HCT116 (cell line): ENCODE data around the gene AFF1. TPM values are rescaled to one million over a fixed set of nuclear protein-coding genes. Genes with fewer than 3 reads are reported as not detected.

ENCODE experiments used
- ATAC-seq: fragments of 200-7000 bp; cut with Tn5 transposase; 2 replicates; pipeline ENCODE4 v1.9.1; 2020; ENCODE audit warnings: mild to moderate bottlenecking, moderate library complexity
- BruUV-seq: library from RNA; stranded (reverse); fragments of 400-500 nt; replicated peaks from 2 replicates; lab custom pipeline; 2021; lab: Mats Ljungman, UMichigan
- CTCF ChIA-PET: fragments of 300-600 bp; sonication (Branson Sonifier 250); formaldehyde crosslinking; loops from one replicate; lab custom pipeline; 2021; ENCODE audit warnings: antibody characterized with exemption; lab: Charles Lee
- POLR2A ChIA-PET: fragments of 300-600, 350-600 bp; sonication (Branson Sonifier 250); formaldehyde crosslinking; loops from one replicate; lab custom pipeline; 2021; ENCODE audit warnings: antibody characterized with exemption; lab: Charles Lee
- RAD21 ChIA-PET, 2 experiments: fragments of 300-600 bp; sonication (Branson Sonifier 250); formaldehyde crosslinking; loops; one replicate each; lab custom pipeline; 2023; ENCODE audit warnings: low total read pairs in 2 of 2; ENCODE audit not compliant: uncharacterized antibody in 2 of 2, unreplicated experiment in 2 of 2, low non-redundant PET in 1 of 2; lab: Charles Lee
- DNase-seq: peaks from one replicate; pipeline ENCODE4 v3.0.0-alpha.2; 2010; ENCODE audit warnings: low read depth, low spot score
- H2AFZ ChIP-seq: fragments of 200-600 bp; shearing (Covaris generic), sonication (generic); 2 replicates; pipeline ENCODE4 v1.6.1; 2017; ENCODE audit warnings: low read depth, mixed run types, mixed read lengths, antibody characterized with exemption, low read length; ENCODE audit not compliant: poor library complexity, severe bottlenecking
- H3K27ac ChIP-seq: 2 replicates; pipeline ENCODE4 v1.5.1; 2012; ENCODE audit warnings: low read depth, low read length
- H3K27me3 ChIP-seq: fragments of 200-600 bp; sonication (generic); 2 replicates; pipeline ENCODE4 v1.6.1; 2016; ENCODE audit warnings: mixed run types, low read length, mixed read lengths; ENCODE audit not compliant: insufficient read depth
- H3K36me3 ChIP-seq, 2 experiments: fragments of 200-500 bp in 1 of 2; fragments of 200-600 bp in 1 of 2; sonication (Bioruptor generic) in 1 of 2; sonication (generic) in 1 of 2; 2 replicates each; pipeline versions ENCODE4 v1.5.1 to v1.6.1; 2014 to 2016; ENCODE audit warnings: low read length in 2 of 2, inconsistent platforms in 1 of 2, mixed read lengths in 1 of 2, mixed run types in 1 of 2; ENCODE audit not compliant: insufficient read depth in 2 of 2, control insufficient read depth in 1 of 2
- H3K4me1 ChIP-seq, 2 experiments: fragments of 200-600 bp in 1 of 2; sonication (generic) in 1 of 2; 2 replicates each; pipeline versions ENCODE4 v1.5.1 to v1.6.1; 2012 to 2017; ENCODE audit warnings: low read length in 2 of 2, inconsistent platforms in 1 of 2, mild to moderate bottlenecking in 1 of 2, mixed read lengths in 1 of 2, mixed run types in 1 of 2, moderate library complexity in 1 of 2; ENCODE audit not compliant: insufficient read depth in 2 of 2, control insufficient read depth in 1 of 2
- H3K4me2 ChIP-seq: fragments of 200-600 bp; sonication (generic); 2 replicates; pipeline ENCODE4 v1.6.1; 2017; ENCODE audit warnings: mixed run types, low read length, mixed read lengths
- H3K4me3 ChIP-seq, 2 experiments: fragments of 200-600 bp in 1 of 2; sonication (generic) in 1 of 2; replicated peaks in 1 of 2; 2 replicates each; pipeline ENCODE4 v1.5.1; 2011 to 2016; ENCODE audit warnings: low read length in 2 of 2, control low read depth in 1 of 2, low read depth in 1 of 2, mild to moderate bottlenecking in 1 of 2, mixed read lengths in 1 of 2, mixed run types in 1 of 2
- H3K79me2 ChIP-seq: fragments of 200-600 bp; sonication (generic); 2 replicates; pipeline ENCODE4 v1.6.1; 2017; ENCODE audit warnings: mild to moderate bottlenecking, mixed run types, low read length, moderate library complexity, mixed read lengths; ENCODE audit not compliant: insufficient read depth
- H3K9ac ChIP-seq: fragments of 200-600 bp; sonication (generic); 2 replicates; pipeline ENCODE4 v1.6.1; 2016; ENCODE audit warnings: low read length, mixed read lengths
- H3K9me2 ChIP-seq: fragments of 200-600 bp; sonication (generic), shearing (Covaris generic); 2 replicates; pipeline ENCODE4 v1.6.1; 2017; ENCODE audit warnings: mixed run types, mild to moderate bottlenecking, moderate library complexity; ENCODE audit not compliant: insufficient read depth
- H3K9me3 ChIP-seq, 2 experiments: fragments of 200-500 bp in 1 of 2; fragments of 200-600 bp in 1 of 2; sonication (Bioruptor generic) in 1 of 2; sonication (generic) in 1 of 2; 2 replicates each; pipeline ENCODE4 v1.6.1; 2014 to 2017; ENCODE audit warnings: low read length in 2 of 2, mixed read lengths in 2 of 2, inconsistent platforms in 1 of 2, low read depth in 1 of 2, mild to moderate bottlenecking in 1 of 2, mixed run types in 1 of 2, moderate library complexity in 1 of 2; ENCODE audit not compliant: control insufficient read depth in 1 of 2, insufficient read depth in 1 of 2
- H4K20me1 ChIP-seq: fragments of 200-600 bp; sonication (generic), shearing (Covaris generic); 2 replicates; pipeline ENCODE4 v1.6.1; 2017; ENCODE audit warnings: mixed run types, mild to moderate bottlenecking, moderate library complexity; ENCODE audit not compliant: insufficient read depth
- CEBPB ChIP-seq: IDR thresholded peaks from 2 replicates; pipeline ENCODE4 v1.6.1; 2012; ENCODE audit warnings: low read depth
- EZH2 ChIP-seq: fragments of 200-600 bp; sonication (generic); IDR thresholded peaks from 2 replicates; pipeline ENCODE4 v1.6.1; 2017; ENCODE audit warnings: antibody characterized with exemption, mixed run types
- EZH2phosphoT487 ChIP-seq: fragments of 200-600 bp; IDR thresholded peaks from 2 replicates; pipeline ENCODE4 v1.6.1; 2018; ENCODE audit warnings: antibody characterized with exemption, borderline replicate concordance
- FOSL1 ChIP-seq: IDR thresholded peaks from 2 replicates; pipeline ENCODE4 v1.6.1; 2012; ENCODE audit warnings: low read depth
- JUND ChIP-seq: IDR thresholded peaks from 2 replicates; pipeline ENCODE4 v1.6.1; 2012
- POLR2A ChIP-seq: IDR thresholded peaks from 2 replicates; pipeline ENCODE4 v1.7.0; 2011; ENCODE audit warnings: borderline replicate concordance; ENCODE audit not compliant: insufficient read depth, insufficient read length; ENCODE audit errors: extremely low read depth
- POLR2AphosphoS5 ChIP-seq: IDR thresholded peaks from 2 replicates; pipeline ENCODE4 v1.6.1; 2011; ENCODE audit warnings: mild to moderate bottlenecking, low read depth, low read length, moderate library complexity
- RAD21 ChIP-seq: IDR thresholded peaks from 2 replicates; pipeline ENCODE4 v1.6.1; 2012; ENCODE audit warnings: low read depth, mild to moderate bottlenecking
- SP1 ChIP-seq: IDR thresholded peaks from 2 replicates; pipeline ENCODE4 v1.6.1; 2012; ENCODE audit warnings: low read depth
- SRF ChIP-seq: IDR thresholded peaks from 2 replicates; pipeline ENCODE4 v1.6.1; 2012; ENCODE audit warnings: low read depth
- TCF7L2 ChIP-seq: IDR thresholded peaks from 2 replicates; pipeline ENCODE4 v1.7.0; 2011; ENCODE audit warnings: borderline replicate concordance, inconsistent platforms; ENCODE audit not compliant: insufficient read depth, insufficient read length; ENCODE audit errors: extremely low read depth
- YY1 ChIP-seq: IDR thresholded peaks from 2 replicates; pipeline ENCODE4 v1.6.1; 2011; ENCODE audit warnings: low read length, low read depth, moderate library complexity, mild to moderate bottlenecking; ENCODE audit not compliant: insufficient replicate concordance; ENCODE audit errors: extremely low read depth
- ZNF274 ChIP-seq: fragments of 200-500 bp; sonication (Bioruptor generic); IDR thresholded peaks from 2 replicates; pipeline ENCODE4 v1.6.1; 2014; ENCODE audit warnings: mild to moderate bottlenecking, low read depth, low read length, inconsistent platforms
- intact Hi-C: fragments of 100-400 bp; cut with micrococcal nuclease; formaldehyde crosslinking; loops from 2 replicates; pipeline ENCODE4 v1.10.0; 2022
- total RNA-seq: library from RNA; stranded (reverse); gene quantifications from one replicate; pipeline ENCODE4 v1.2.1, GENCODE V29; 2021; ENCODE audit not compliant: unreplicated experiment
- TF ChIP-seq, protein P1 (sequence below): IDR thresholded peaks from 2 replicates; pipeline ENCODE4 v1.6.1; 2012
- TF ChIP-seq, protein P2 (sequence below): IDR thresholded peaks from 2 replicates; pipeline ENCODE4 v1.6.1; 2011; ENCODE audit warnings: mild to moderate bottlenecking, low read length, moderate library complexity; ENCODE audit not compliant: insufficient replicate concordance; ENCODE audit errors: extremely low read depth

Gene AFF1
- total RNA-seq, 1 experiment from 2014 or later = 43.1 TPM

DNA sequence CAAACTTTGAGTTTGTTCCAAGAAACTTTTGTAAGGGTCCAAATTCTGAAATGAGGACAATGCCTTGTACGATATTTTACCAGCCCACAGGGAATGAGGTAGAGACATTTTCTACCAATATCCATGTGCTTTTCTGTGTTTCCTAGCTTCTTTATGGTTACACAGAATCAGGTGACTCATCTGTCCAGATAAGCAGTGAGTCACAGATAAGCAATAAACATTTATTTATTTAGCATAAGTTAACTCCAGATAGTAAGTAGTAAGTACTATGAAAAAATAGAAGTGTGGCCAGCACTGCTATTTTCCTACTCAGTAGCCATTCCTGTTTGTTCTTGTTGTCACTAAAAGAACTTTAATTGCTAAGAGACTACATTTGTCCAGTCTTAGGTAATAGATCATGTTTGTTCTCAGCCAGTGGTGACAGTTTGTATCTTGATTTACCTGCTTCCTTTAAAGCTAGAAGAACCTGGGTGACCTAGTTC, 7.4 kb downstream of the AFF1 start (continued):
- TF ChIP-seq POLR2AphosphoS5 = no peak
- peak; percentile 33; the same call in 1 of the 2 replicates for TF ChIP-seq SP1
- TF ChIP-seq, all 23 proteins: peak for 6

DNA sequence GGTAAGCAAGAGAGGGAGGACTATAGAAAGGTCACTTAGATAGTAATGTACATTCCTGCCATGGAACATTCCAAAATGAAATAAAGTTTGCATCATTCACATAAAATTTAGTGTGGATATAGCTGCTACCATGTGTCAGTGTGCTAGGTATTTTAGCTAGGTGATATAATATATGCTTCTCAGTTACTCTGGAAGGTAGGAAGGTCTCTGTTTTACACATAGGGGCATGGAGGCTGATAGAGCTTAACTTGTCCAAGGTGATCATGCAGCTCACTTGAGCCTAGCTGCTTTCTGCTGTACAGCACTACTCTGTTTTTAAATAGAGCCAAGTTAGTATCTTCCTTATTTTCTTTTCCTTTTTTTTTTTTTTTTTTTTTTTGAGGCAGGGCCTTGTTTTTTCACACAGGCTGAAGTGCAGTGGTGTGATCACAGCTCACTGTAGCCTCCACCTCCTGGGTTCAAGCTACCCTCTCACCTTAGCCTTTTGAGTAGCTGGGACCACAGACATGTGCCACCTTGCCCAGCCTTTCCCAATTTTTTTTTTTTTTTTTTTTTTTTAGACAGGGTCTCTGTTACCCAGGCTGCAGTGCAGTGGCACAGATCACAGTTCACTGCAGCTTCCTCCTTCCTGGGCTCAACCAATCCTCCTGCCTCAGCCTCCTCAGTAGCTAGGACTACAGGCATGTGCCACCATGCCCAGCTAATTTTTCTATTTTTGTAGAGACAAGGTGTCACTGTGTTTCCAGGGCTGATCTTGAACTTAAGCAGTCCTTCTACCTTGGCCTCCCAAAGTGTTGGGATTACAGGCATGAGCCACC, 10.4 kb downstream of the AFF1 start:
- CTCF ChIA-PET = no interaction called here
- POLR2A ChIA-PET = interaction anchor here (0.5 to 2.6 kb wide), 2 partner anchors 10 to 13 kb away, joined by 5 to 9 read pairs; partner anchors contain the start of gene AFF1
- Histone ChIP-seq H3K4me1 (peaks cover 16 to 20% of the 10 kb centered on the region in 2 experiments), H3K4me3 (no peak overlapping the region), H3K9me2 (no peaks in the 10 kb centered on the region), H3K27me3 (no peaks in the 10 kb centered on the region), H3K79me2 (peaks cover 21% of the 10 kb centered on the region), H3K4me2 (no peak overlapping the region), H3K9me3 (no peaks in the 10 kb centered on the region), H3K9ac (no peak overlapping the region), H2AFZ (no peak overlapping the region), H3K27ac (no peak overlapping the region), H4K20me1 (no peaks in the 10 kb centered on the region), H3K36me3 (no peaks in the 10 kb centered on the region)
- no TSS peak for BruUV-seq
- intact Hi-C loops = no loop called here
- DNase-seq (no peak), ATAC-seq (no peak)
- RAD21 ChIA-PET = interaction anchor here in 1 of 2 experiments (0.7 to 0.9 kb wide), 2 partner anchors 9 to 61 kb away, joined by 3 read pairs; no protein-coding TSS in a partner anchor
- no peak for TF ChIP-seq POLR2AphosphoS5
- TF ChIP-seq FOSL1 = no peak

DNA sequence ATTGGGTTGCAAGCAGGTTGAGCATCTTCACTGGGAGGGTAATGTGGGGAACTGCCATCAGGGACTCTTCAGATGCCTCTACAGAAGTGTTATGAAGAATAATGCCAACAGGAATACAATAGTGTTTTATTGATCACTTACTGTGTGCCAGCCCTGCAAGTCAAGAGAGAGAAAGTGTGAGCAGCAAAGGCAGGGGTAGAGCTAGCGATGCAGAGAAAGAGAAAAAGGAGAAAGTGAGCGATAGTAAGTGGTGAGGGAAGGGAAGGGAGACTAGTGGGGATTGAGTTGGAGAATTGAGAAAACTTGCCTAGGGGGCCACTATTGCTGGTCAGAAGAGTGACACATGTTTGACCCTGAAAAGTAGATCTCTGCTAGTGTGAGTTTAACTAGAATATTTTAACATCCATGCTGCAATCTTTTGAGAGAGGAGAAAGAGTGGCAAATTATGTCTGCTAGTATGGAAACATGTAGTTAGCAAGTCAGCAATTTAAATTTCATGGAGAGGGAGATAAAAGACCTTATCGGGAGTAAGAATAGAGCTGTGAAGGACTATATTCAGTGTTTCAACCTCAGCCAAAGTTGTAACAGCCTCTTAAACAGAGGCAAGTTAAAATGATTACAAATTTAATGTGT, 12.2 kb downstream of the AFF1 start:
- RAD21 ChIA-PET = no interaction called here
- POLR2A ChIA-PET = no interaction called here
- no peaks in the 10 kb centered on the region for H3K9me2 ChIP-seq
- H3K9ac ChIP-seq = no peak overlapping the region
- H2AFZ ChIP-seq = no peak overlapping the region
- DNase-seq (no peak), ATAC-seq (no peak)
- no peak overlapping the region for H3K27ac ChIP-seq
- CTCF ChIA-PET = no interaction called here
- no peaks in the 10 kb centered on the region for H3K36me3 ChIP-seq
- no peak overlapping the region for H3K4me3 ChIP-seq
- no peaks in the 10 kb centered on the region for H3K27me3 ChIP-seq
- no TSS peak for BruUV-seq
- H3K4me1 ChIP-seq = peaks cover 7 to 9% of the 10 kb centered on the region in 2 experiments
- H3K79me2 ChIP-seq = peaks cover 21% of the 10 kb centered on the region
- TF ChIP-seq POLR2AphosphoS5 = no peak
- TF ChIP-seq FOSL1 = no peak
- no peak for TF ChIP-seq RAD21
- no peak for TF ChIP-seq SRF
- TF ChIP-seq, protein P1, sequence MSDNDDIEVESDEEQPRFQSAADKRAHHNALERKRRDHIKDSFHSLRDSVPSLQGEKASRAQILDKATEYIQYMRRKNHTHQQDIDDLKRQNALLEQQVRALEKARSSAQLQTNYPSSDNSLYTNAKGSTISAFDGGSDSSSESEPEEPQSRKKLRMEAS = no peak
- TF ChIP-seq POLR2A = no peak
- no peak for TF ChIP-seq EZH2
- no peak for TF ChIP-seq TCF7L2
- TF ChIP-seq ZNF274 = no peak
- TF ChIP-seq, protein P2, sequence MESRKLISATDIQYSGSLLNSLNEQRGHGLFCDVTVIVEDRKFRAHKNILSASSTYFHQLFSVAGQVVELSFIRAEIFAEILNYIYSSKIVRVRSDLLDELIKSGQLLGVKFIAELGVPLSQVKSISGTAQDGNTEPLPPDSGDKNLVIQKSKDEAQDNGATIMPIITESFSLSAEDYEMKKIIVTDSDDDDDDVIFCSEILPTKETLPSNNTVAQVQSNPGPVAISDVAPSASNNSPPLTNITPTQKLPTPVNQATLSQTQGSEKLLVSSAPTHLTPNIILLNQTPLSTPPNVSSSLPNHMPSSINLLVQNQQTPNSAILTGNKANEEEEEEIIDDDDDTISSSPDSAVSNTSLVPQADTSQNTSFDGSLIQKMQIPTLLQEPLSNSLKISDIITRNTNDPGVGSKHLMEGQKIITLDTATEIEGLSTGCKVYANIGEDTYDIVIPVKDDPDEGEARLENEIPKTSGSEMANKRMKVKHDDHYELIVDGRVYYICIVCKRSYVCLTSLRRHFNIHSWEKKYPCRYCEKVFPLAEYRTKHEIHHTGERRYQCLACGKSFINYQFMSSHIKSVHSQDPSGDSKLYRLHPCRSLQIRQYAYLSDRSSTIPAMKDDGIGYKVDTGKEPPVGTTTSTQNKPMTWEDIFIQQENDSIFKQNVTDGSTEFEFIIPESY = no peak
- no peak for TF ChIP-seq EZH2phosphoT487
- TF ChIP-seq YY1 = no peak
- no peak for TF ChIP-seq JUND
- TF ChIP-seq CEBPB = no peak
- TF ChIP-seq, all 23 proteins: peak for 0
- H4K20me1 ChIP-seq = no peaks in the 10 kb centered on the region
- intact Hi-C loops = no loop called here
- no peak overlapping the region for H3K4me2 ChIP-seq
- H3K9me3 ChIP-seq = no peaks in the 10 kb centered on the region
